Gastrocnemius medialis (tissue), 4 donors: ENCODE measurements around the gene GRM4.

ENCODE experiments used
- POLR2A ChIP-seq, 2 donors: fragments of 450-650 bp; IDR thresholded peaks; one replicate each; pipeline ENCODE4 v1.6.1; 2017; ENCODE audit warnings: antibody characterized with exemption in 2 of 2, mild to moderate bottlenecking in 2 of 2, moderate library complexity in 2 of 2
- TF ChIP-seq, protein P1 (sequence below), 5 experiments: fragments of 450-650 bp in 3 of 5; fragments of 200-600 bp in 2 of 5; sonication (generic) in 2 of 5; IDR thresholded peaks in 4 of 5; conservative IDR thresholded peaks in 1 of 5; 1 replicate in 4 of 5; 2 replicates in 1 of 5; pipeline ENCODE4 v1.5.1; 2016 to 2019; ENCODE audit warnings: antibody characterized with exemption in 5 of 5, mild to moderate bottlenecking in 3 of 5, moderate library complexity in 3 of 5

DNA sequence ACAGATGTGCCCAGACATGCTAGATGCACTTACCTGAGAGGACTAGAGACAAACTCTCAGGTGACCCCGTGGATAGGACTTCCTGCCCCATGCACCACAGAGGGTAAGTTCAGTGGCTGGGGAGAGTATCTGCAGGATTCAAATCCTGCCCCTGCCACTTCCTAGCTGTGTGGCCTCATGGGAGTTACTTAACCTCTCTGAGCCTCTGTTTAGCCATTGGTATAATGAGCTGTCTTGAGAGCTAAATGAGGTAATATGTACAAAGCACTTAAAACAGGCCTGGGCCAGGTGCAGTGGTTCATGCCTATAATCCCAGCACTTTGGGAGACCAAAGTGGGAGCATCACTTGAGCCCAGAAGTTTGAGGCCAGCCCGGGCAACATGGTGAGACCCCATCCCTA is 59.3 kb downstream of the GRM4 start:
- TF ChIP-seq, protein P1, sequence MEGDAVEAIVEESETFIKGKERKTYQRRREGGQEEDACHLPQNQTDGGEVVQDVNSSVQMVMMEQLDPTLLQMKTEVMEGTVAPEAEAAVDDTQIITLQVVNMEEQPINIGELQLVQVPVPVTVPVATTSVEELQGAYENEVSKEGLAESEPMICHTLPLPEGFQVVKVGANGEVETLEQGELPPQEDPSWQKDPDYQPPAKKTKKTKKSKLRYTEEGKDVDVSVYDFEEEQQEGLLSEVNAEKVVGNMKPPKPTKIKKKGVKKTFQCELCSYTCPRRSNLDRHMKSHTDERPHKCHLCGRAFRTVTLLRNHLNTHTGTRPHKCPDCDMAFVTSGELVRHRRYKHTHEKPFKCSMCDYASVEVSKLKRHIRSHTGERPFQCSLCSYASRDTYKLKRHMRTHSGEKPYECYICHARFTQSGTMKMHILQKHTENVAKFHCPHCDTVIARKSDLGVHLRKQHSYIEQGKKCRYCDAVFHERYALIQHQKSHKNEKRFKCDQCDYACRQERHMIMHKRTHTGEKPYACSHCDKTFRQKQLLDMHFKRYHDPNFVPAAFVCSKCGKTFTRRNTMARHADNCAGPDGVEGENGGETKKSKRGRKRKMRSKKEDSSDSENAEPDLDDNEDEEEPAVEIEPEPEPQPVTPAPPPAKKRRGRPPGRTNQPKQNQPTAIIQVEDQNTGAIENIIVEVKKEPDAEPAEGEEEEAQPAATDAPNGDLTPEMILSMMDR (IDR thresholded peaks at IDR 0.05 in 4 of 5, conservative IDR thresholded peaks at IDR 0.05 in 1 of 5) = no peak
- TF ChIP-seq POLR2A (IDR thresholded peaks at IDR 0.05) = no peak
